ENCODE results near the gene CFDP1.

DNA sequence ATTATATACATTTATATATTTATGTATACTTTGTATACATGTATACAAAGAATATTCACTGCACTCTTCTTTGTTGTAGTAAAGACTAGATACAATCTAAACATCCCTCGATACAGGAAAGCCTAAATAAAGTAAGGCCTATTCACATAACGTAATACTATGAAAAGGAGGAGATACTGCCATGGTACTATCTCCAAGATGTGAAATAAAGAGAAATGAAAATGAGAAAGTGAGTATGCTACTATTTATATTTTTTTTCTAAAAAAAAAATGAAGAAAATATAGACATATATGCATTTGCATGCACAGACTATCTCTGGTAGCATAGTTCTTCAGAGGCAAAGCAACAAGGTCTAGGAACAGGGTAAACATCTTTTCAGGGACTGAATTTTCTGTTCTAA, 19.4 kb downstream of the CFDP1 start:
- no peak for TF ChIP-seq POLR2A (IDR thresholded peaks at IDR 0.05; ENCODE audit: extremely low read depth, insufficient read length)
- TF ChIP-seq, protein P1, sequence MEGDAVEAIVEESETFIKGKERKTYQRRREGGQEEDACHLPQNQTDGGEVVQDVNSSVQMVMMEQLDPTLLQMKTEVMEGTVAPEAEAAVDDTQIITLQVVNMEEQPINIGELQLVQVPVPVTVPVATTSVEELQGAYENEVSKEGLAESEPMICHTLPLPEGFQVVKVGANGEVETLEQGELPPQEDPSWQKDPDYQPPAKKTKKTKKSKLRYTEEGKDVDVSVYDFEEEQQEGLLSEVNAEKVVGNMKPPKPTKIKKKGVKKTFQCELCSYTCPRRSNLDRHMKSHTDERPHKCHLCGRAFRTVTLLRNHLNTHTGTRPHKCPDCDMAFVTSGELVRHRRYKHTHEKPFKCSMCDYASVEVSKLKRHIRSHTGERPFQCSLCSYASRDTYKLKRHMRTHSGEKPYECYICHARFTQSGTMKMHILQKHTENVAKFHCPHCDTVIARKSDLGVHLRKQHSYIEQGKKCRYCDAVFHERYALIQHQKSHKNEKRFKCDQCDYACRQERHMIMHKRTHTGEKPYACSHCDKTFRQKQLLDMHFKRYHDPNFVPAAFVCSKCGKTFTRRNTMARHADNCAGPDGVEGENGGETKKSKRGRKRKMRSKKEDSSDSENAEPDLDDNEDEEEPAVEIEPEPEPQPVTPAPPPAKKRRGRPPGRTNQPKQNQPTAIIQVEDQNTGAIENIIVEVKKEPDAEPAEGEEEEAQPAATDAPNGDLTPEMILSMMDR (IDR thresholded peaks at IDR 0.05; ENCODE audit: low read depth, low read length): no peak
- TF ChIP-seq, protein P2, sequence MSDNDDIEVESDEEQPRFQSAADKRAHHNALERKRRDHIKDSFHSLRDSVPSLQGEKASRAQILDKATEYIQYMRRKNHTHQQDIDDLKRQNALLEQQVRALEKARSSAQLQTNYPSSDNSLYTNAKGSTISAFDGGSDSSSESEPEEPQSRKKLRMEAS (IDR thresholded peaks at IDR 0.05; ENCODE audit: low read depth, low read length): no peak
- no peak for TF ChIP-seq MYC (IDR thresholded peaks at IDR 0.05; ENCODE audit: low read depth, low read length)
